ENCODE measurements around the gene OR2F2.
A peak's percentile ranks its signal among the peaks of the same experiment; 100 is the strongest.

The OR2F2 gene

GRCh38 chr7:143973870-143974416 is 38.9 kb downstream of the OR2F2 start:
- H3K9me3 ChIP-seq (ENCODE audit: control insufficient read depth, low read length): no peaks in the 10 kb centered on the region
- no peak overlapping the region for H3K4me3 ChIP-seq (ENCODE audit: insufficient read depth in 1 of 2, low read depth in 1 of 2, low read length in 2 of 2)
- H3K4ac ChIP-seq (ENCODE audit: low read depth in 1 of 2, low read length in 2 of 2): no peak overlapping the region
- H2AK5ac ChIP-seq (ENCODE audit: low read length, severe bottlenecking): no peak overlapping the region
- no peak overlapping the region for H3K4me2 ChIP-seq (ENCODE audit: low read length, poor library complexity, severe bottlenecking)
- no peak overlapping the region for H3K27ac ChIP-seq (ENCODE audit: low read length, poor library complexity, severe bottlenecking)
- H3K14ac ChIP-seq (ENCODE audit: low read length in 2 of 2): no peak overlapping the region
- H3K36me3 ChIP-seq (ENCODE audit: control insufficient read depth in 1 of 2, insufficient read depth in 2 of 2, low read depth in 1 of 2, low read length in 2 of 2): no peaks in the 10 kb centered on the region
- no peaks in the 10 kb centered on the region for H3K79me1 ChIP-seq (replicated peaks; ENCODE audit: low read length, poor library complexity, severe bottlenecking)
- WGBS: no CpG with 5 or more reads among the region's 4 CpGs
- H4K91ac ChIP-seq (ENCODE audit: low read length): no peak overlapping the region
- H3K9ac ChIP-seq (ENCODE audit: low read length): no peak overlapping the region
- H2BK12ac ChIP-seq (ENCODE audit: low read length in 2 of 2): no peak overlapping the region
- no peak overlapping the region for H4K8ac ChIP-seq (ENCODE audit: low read length)
- no peak for DNase-seq
- H2AFZ ChIP-seq (ENCODE audit: low read depth, low read length): no peak overlapping the region
- H2BK5ac ChIP-seq (ENCODE audit: low read depth, low read length, poor library complexity, severe bottlenecking): no peak overlapping the region
- no peak overlapping the region for H3K23ac ChIP-seq (ENCODE audit: low read length in 2 of 2)
- no peak overlapping the region for H2BK15ac ChIP-seq (ENCODE audit: low read depth, poor library complexity, severe bottlenecking)
- no peak overlapping the region for H3K18ac ChIP-seq (ENCODE audit: low read depth in 1 of 2, low read length in 2 of 2)
- H2BK120ac ChIP-seq (ENCODE audit: low read depth, low read length): no peak overlapping the region
- no peaks in the 10 kb centered on the region for H3K4me1 ChIP-seq (ENCODE audit: control insufficient read depth, insufficient read depth, low read depth, low read length)
- no peaks in the 10 kb centered on the region for H3K27me3 ChIP-seq (ENCODE audit: control insufficient read depth in 1 of 2, insufficient read depth in 1 of 2, low read length in 2 of 2)

- Histone ChIP-seq H2BK5ac (ENCODE audit: low read depth, low read length, poor library complexity, severe bottlenecking) (no peak overlapping the region), H3K9ac (ENCODE audit: low read length) (no peak overlapping the region), H3K36me3 (ENCODE audit: control insufficient read depth in 1 of 2, insufficient read depth in 2 of 2, low read depth in 1 of 2, low read length in 2 of 2) (no peaks in the 10 kb centered on the region), H4K8ac (ENCODE audit: low read length) (no peak overlapping the region), H3K23ac (ENCODE audit: low read length in 2 of 2) (no peak overlapping the region), H3K27me3 (ENCODE audit: control insufficient read depth in 1 of 2, insufficient read depth in 1 of 2, low read length in 2 of 2) (no peaks in the 10 kb centered on the region), H2AFZ (ENCODE audit: low read depth, low read length) (no peak overlapping the region), H3K14ac (ENCODE audit: low read length in 2 of 2) (no peak overlapping the region), H3K27ac (ENCODE audit: low read length, poor library complexity, severe bottlenecking) (no peak overlapping the region), H3K4ac (ENCODE audit: low read depth in 1 of 2, low read length in 2 of 2) (no peak overlapping the region), H3K4me3 (ENCODE audit: insufficient read depth in 1 of 2, low read depth in 1 of 2, low read length in 2 of 2) (no peak overlapping the region), H2BK12ac (ENCODE audit: low read length in 2 of 2) (no peak overlapping the region), H3K4me2 (ENCODE audit: low read length, poor library complexity, severe bottlenecking) (no peak overlapping the region), H2BK15ac (ENCODE audit: low read depth, poor library complexity, severe bottlenecking) (no peak overlapping the region), H3K4me1 (ENCODE audit: control insufficient read depth, insufficient read depth, low read depth, low read length) (no peaks in the 10 kb centered on the region), H3K79me1 (replicated peaks; ENCODE audit: low read length, poor library complexity, severe bottlenecking) (no peaks in the 10 kb centered on the region), H2BK120ac (ENCODE audit: low read depth, low read length) (no peak overlapping the region), H3K9me3 (ENCODE audit: control insufficient read depth, low read length) (no peaks in the 10 kb centered on the region), H4K91ac (ENCODE audit: low read length) (no peak overlapping the region), H2AK5ac (ENCODE audit: low read length, severe bottlenecking) (no peak overlapping the region), H3K18ac (ENCODE audit: low read depth in 1 of 2, low read length in 2 of 2) (no peak overlapping the region)
- WGBS: 84% methylated on average over 4 of the region's 4 CpGs
- no peak for DNase-seq
These were observed 39.4 kb downstream of the OR2F2 start for GRCh38 chr7:143974459-143974858.

DNA sequence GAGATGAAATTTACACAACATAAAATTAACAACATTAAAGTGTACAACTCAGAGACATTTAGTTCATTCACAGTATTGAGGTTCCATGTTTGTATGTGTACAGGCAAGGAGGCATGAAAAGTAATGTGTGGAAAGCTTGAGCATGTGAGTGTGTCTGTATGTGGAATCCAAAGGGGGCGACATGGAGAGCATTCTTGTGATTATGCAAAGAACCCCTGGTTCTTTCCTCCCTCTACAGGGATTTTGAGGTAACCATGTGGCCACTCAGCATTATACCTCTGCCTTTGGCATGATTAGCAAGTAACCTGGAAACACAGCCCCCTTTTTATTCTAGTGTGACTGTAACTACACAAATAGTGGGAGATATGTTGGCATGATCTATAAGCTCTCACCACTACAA is 40.6 kb downstream of the OR2F2 start:
- Histone ChIP-seq H3K36me3 (ENCODE audit: control insufficient read depth in 1 of 2, insufficient read depth in 2 of 2, low read depth in 1 of 2, low read length in 2 of 2) (no peaks in the 10 kb centered on the region), H3K27me3 (ENCODE audit: control insufficient read depth in 1 of 2, insufficient read depth in 1 of 2, low read length in 2 of 2) (no peaks in the 10 kb centered on the region), H2BK15ac (ENCODE audit: low read depth, poor library complexity, severe bottlenecking) (no peak overlapping the region), H3K4me1 (ENCODE audit: control insufficient read depth, insufficient read depth, low read depth, low read length) (no peaks in the 10 kb centered on the region), H3K9ac (ENCODE audit: low read length) (no peak overlapping the region), H4K8ac (ENCODE audit: low read length) (no peak overlapping the region), H3K27ac (ENCODE audit: low read length, poor library complexity, severe bottlenecking) (no peak overlapping the region), H2BK5ac (ENCODE audit: low read depth, low read length, poor library complexity, severe bottlenecking) (no peak overlapping the region), H3K4me2 (ENCODE audit: low read length, poor library complexity, severe bottlenecking) (no peak overlapping the region), H2AK5ac (ENCODE audit: low read length, severe bottlenecking) (no peak overlapping the region), H3K14ac (ENCODE audit: low read length in 2 of 2) (no peak overlapping the region), H3K9me3 (ENCODE audit: control insufficient read depth, low read length) (no peaks in the 10 kb centered on the region), H4K91ac (ENCODE audit: low read length) (no peak overlapping the region), H2AFZ (ENCODE audit: low read depth, low read length) (no peak overlapping the region), H3K18ac (ENCODE audit: low read depth in 1 of 2, low read length in 2 of 2) (no peak overlapping the region), H3K4ac (ENCODE audit: low read depth in 1 of 2, low read length in 2 of 2) (no peak overlapping the region), H3K23ac (ENCODE audit: low read length in 2 of 2) (no peak overlapping the region), H2BK120ac (ENCODE audit: low read depth, low read length) (no peak overlapping the region), H2BK12ac (ENCODE audit: low read length in 2 of 2) (no peak overlapping the region), H3K4me3 (ENCODE audit: insufficient read depth in 1 of 2, low read depth in 1 of 2, low read length in 2 of 2) (no peak overlapping the region), H3K79me1 (replicated peaks; ENCODE audit: low read length, poor library complexity, severe bottlenecking) (no peaks in the 10 kb centered on the region)
- no CpG with 5 or more reads among the region's 1 CpG for WGBS
- no peak for DNase-seq

DNA sequence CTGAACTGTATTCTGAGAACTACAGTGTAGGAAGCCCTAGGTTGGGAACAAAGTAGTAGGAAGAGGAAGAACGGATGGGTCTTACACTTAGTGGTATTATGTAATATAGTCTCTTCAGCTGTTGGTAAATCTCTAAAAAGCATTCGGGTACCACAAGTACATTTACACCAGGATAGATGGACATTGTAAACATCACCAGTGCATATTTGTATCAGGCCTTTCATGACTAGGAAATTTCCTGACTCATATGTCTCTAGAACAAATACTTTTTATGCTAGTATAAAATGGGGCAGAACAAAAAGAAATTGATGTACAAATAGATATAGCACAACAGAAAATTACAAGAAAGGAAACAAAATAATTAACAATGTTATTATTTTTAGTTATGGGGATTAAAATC is 43.6 kb downstream of the OR2F2 start:
- Histone ChIP-seq H3K27me3 (ENCODE audit: control insufficient read depth in 1 of 2, insufficient read depth in 1 of 2, low read length in 2 of 2) (no peaks in the 10 kb centered on the region), H4K8ac (ENCODE audit: low read length) (no peak overlapping the region), H2BK15ac (ENCODE audit: low read depth, poor library complexity, severe bottlenecking) (no peak overlapping the region), H2BK12ac (ENCODE audit: low read length in 2 of 2) (no peak overlapping the region), H2BK120ac (ENCODE audit: low read depth, low read length) (no peak overlapping the region), H3K14ac (ENCODE audit: low read length in 2 of 2) (no peak overlapping the region), H3K79me1 (replicated peaks; ENCODE audit: low read length, poor library complexity, severe bottlenecking) (no peaks in the 10 kb centered on the region), H4K91ac (ENCODE audit: low read length) (no peak overlapping the region), H2AK5ac (ENCODE audit: low read length, severe bottlenecking) (no peak overlapping the region), H3K4me1 (ENCODE audit: control insufficient read depth, insufficient read depth, low read depth, low read length) (no peaks in the 10 kb centered on the region), H3K36me3 (ENCODE audit: control insufficient read depth in 1 of 2, insufficient read depth in 2 of 2, low read depth in 1 of 2, low read length in 2 of 2) (no peaks in the 10 kb centered on the region), H3K9me3 (ENCODE audit: control insufficient read depth, low read length) (no peaks in the 10 kb centered on the region), H2BK5ac (ENCODE audit: low read depth, low read length, poor library complexity, severe bottlenecking) (no peak overlapping the region), H3K23ac (ENCODE audit: low read length in 2 of 2) (no peak overlapping the region), H2AFZ (ENCODE audit: low read depth, low read length) (no peak overlapping the region), H3K4ac (ENCODE audit: low read depth in 1 of 2, low read length in 2 of 2) (no peak overlapping the region), H3K27ac (ENCODE audit: low read length, poor library complexity, severe bottlenecking) (no peak overlapping the region), H3K18ac (ENCODE audit: low read depth in 1 of 2, low read length in 2 of 2) (no peak overlapping the region), H3K9ac (ENCODE audit: low read length) (no peak overlapping the region), H3K4me2 (ENCODE audit: low read length, poor library complexity, severe bottlenecking) (no peak overlapping the region), H3K4me3 (ENCODE audit: insufficient read depth in 1 of 2, low read depth in 1 of 2, low read length in 2 of 2) (no peak overlapping the region)
- DNase-seq: peak; percentile 12
- WGBS: 80% methylated on average over 1 of the region's 2 CpGs
